ENCODE results near the gene APBA1.

- TF ChIP-seq EP300 (IDR thresholded peaks at IDR 0.05; ENCODE audit: borderline replicate concordance in 1 of 2, low read depth in 2 of 2, low read length in 2 of 2) (no peak), KDM1A (IDR thresholded peaks at IDR 0.05; ENCODE audit: borderline replicate concordance, low read length) (no peak), JUND (IDR thresholded peaks at IDR 0.05; ENCODE audit: low read length) (no peak), ATF3 (IDR thresholded peaks at IDR 0.05; ENCODE audit: insufficient read depth, low read depth, low read length) (no peak), RFX5 (IDR thresholded peaks at IDR 0.05; ENCODE audit: borderline replicate concordance, low read depth, low read length) (no peak), CEBPB (IDR thresholded peaks at IDR 0.05; ENCODE audit: low read depth, low read length) (no peak), CTCF (IDR thresholded peaks at IDR 0.05; ENCODE audit: control extremely low read depth in 1 of 3, insufficient read depth in 1 of 3, low read depth in 1 of 3, low read length in 3 of 3) (no peak), POLR2AphosphoS5 (IDR thresholded peaks at IDR 0.05; ENCODE audit: low read depth, low read length) (no peak), ZNF274 (IDR thresholded peaks at IDR 0.05; ENCODE audit: borderline replicate concordance, extremely low read depth, low read length) (no peak)
Measured at GRCh38 chr9:69446496-69446895, 225.7 kb downstream of the APBA1 start.

Measured in H1 (cell line).